HG03442 (cell line): ENCODE data around the gene TPGS1.

ENCODE experiments used
- ATAC-seq: cut with Tn5 transposase; IDR thresholded peaks from one replicate; pipeline ENCODE4 v1.9.1; 2021; ENCODE audit warnings: mild to moderate bottlenecking, moderate library complexity; ENCODE audit not compliant: unreplicated experiment

The TPGS1 gene

GRCh38 chr19:567296-567900 is 60.1 kb downstream of the TPGS1 start:
- ATAC-seq = no peak
